ENCODE results near the gene AFF3. TPM values are rescaled to one million over a fixed set of nuclear protein-coding genes. Genes with fewer than 3 reads are reported as not detected.

Gene AFF3
- total and polyA plus RNA-seq, 5 donors, result 4.0 to 22.0 (median 17.8) TPM

DNA sequence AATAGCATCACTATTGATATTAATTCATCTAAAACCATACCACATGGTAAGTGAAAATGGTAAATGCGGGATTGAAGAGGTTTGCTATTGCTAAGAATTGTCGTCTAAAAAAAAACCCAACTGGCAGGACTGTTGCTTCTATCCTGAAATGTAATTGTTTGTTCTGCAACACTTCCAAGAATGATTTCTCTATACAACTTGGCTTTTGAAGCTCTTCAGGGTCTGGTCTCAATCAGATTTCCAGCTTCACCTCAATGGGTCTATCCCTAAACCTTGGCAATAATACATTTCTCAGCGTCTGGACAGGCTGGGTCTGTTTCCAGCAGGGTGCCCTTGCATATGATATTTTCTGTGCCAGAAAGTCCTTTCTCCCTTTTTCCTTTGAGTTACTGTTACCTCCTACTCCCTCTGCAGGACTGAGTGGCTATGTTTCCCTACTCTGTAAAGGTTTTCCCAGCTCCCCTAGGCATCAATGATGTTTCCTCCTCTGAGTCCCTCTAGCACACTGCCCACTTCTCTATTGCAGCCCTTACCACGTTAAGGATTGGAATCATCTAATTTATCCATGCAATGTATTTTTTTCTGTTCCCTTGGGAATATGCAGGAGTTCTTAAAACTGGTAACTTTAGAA lies 534.4 kb downstream of the AFF3 start:
- Histone ChIP-seq H3K27ac (ENCODE audit: low read length) (no peak overlapping the region), H3K4me3 (ENCODE audit: low read length) (no peak overlapping the region), H3K9me3 (ENCODE audit: control insufficient read depth, low read length) (no peaks in the 10 kb centered on the region), H3K4me1 (ENCODE audit: control insufficient read depth, insufficient read depth, low read length) (peaks cover under 1% of the 10 kb centered on the region), H3K27me3 (ENCODE audit: control insufficient read depth, insufficient read depth) (no peaks in the 10 kb centered on the region)
- WGBS, result 33% methylated on average over 4 of the region's 4 CpGs
- peak; percentile 40 to 42 for ATAC-seq
- DNase-seq, result no peak
- intact Hi-C loops (cut with DNase I), result loop anchor here in 1 of 4 donors (10.0 kb wide), 1 partner anchor 47 kb away; no protein-coding TSS in a partner anchor

DNA sequence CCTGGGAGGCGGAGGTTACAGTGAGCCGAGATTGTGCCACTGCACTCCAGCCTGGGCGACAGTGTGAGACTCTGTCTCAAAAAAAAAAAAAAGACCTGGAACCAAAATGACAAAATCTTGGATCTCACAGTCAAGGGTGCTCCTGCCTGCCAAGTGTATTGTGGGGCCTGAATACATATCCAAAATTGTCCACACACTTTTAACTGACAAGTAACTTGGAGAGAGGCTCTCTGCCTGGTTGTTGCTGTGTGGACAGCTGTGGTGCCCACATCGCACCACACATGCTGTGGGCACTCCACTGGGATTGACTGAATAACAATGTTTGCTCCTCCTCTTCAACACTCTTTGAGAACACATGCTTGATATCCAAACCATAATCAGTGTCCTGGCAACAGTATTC lies 534.9 kb downstream of the AFF3 start:
- H3K27ac ChIP-seq (ENCODE audit: low read length), result peak overlapping the region; percentile 55
- peak; percentile 86 to 93 for ATAC-seq
- no peak overlapping the region for H3K4me3 ChIP-seq (ENCODE audit: low read length)
- no peaks in the 10 kb centered on the region for H3K9me3 ChIP-seq (ENCODE audit: control insufficient read depth, low read length)
- no peaks in the 10 kb centered on the region for H3K27me3 ChIP-seq (ENCODE audit: control insufficient read depth, insufficient read depth)
- WGBS, result 44% methylated on average over 4 of the region's 4 CpGs
- DNase-seq, result peak in 1 of 3 donors; percentile 68
- H3K4me1 ChIP-seq (ENCODE audit: control insufficient read depth, insufficient read depth, low read length), result peaks cover 5% of the 10 kb centered on the region
- intact Hi-C loops (cut with DNase I), result loop anchor here in 1 of 4 donors (10.0 kb wide), 1 partner anchor 47 kb away; no protein-coding TSS in a partner anchor

GRCh38 chr2:99605036-99605435 lies 537.4 kb downstream of the AFF3 start:
- peaks cover 5% of the 10 kb centered on the region for H3K4me1 ChIP-seq (ENCODE audit: control insufficient read depth, insufficient read depth, low read length)
- H3K9me3 ChIP-seq (ENCODE audit: control insufficient read depth, low read length), result no peaks in the 10 kb centered on the region
- intact Hi-C loops (cut with DNase I), result loop anchor here in 1 of 4 donors (10.0 kb wide), 1 partner anchor 50 kb away; no protein-coding TSS in a partner anchor
- no peak overlapping the region for H3K4me3 ChIP-seq (ENCODE audit: low read length)
- no peak overlapping the region for H3K27ac ChIP-seq (ENCODE audit: low read length)
- 77% methylated on average over 7 of the region's 7 CpGs for WGBS
- DNase-seq (no peak), ATAC-seq (no peak)
- no peaks in the 10 kb centered on the region for H3K27me3 ChIP-seq (ENCODE audit: control insufficient read depth, insufficient read depth)

DNA sequence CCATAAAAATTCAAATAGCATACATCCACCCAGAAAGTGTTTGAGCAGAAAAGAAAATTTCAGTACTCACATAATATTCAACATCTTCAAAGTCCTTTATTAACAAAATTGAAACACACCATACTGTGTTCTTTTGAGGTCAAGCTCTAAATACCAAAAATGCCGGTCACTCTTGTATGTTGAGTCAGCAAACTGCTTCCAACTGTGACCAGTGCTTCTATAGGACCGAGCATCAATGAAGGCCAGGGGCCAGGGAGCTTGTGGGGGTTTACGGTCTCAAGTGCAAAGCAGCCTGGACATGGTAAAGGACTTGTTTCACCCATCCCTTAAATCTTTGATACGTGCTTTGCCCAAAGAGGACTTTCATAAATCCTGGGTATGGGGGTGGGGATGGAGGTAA lies 539.9 kb downstream of the AFF3 start:
- no peaks in the 10 kb centered on the region for H3K27me3 ChIP-seq (ENCODE audit: control insufficient read depth, insufficient read depth)

DNA sequence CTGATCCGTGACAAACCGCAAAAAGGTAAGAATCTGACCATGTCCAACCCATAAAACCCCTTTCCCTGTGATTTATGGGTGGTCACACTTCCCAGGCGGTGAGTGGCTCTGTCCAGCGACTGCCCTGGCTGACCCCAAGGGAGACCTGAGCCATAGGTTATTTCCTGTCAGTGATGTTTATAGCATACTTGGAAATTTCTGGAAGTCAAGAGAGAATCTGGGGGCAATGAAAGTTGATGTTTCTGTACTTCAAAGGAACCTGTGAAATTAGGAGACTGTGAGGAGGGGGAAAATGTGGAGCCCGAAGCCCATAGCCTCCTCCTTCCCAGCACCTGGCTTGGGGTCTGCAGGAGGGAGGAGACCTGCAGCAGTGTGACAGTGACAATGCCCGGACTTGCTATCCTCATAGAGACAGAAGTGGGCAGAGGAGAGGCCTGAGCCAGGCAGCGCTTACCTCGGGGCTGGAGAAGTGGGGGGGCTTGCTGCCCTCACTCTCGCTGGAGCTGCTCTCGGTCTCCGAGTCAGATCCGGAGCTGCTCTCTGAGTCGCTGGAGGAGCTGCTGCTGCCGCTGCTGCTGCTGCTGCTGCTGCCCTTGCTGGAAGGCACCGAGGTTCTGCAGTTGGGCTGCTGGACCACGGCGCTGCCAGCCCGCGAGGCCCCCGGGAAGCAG lies 541.3 kb downstream of the AFF3 start:
- WGBS, result 50% methylated on average over 20 of the region's 20 CpGs
- Histone ChIP-seq H3K4me3 (ENCODE audit: low read length) (no peak overlapping the region), H3K4me1 (ENCODE audit: control insufficient read depth, insufficient read depth, low read length) (peaks cover 5% of the 10 kb centered on the region), H3K27me3 (ENCODE audit: control insufficient read depth, insufficient read depth) (no peaks in the 10 kb centered on the region), H3K27ac (ENCODE audit: low read length) (no peak overlapping the region), H3K9me3 (ENCODE audit: control insufficient read depth, low read length) (no peaks in the 10 kb centered on the region)
- intact Hi-C loops (cut with DNase I), result loop anchor here in 1 of 4 donors (10.0 kb wide), 1 partner anchor 54 kb away; no protein-coding TSS in a partner anchor
- ATAC-seq (peak; percentile 39 to 52), DNase-seq (peak in 1 of 3 donors; percentile 58)

More for the DNA sequence above, 539.9 kb downstream of the AFF3 start:
- DNase-seq, result no peak
- H3K9me3 ChIP-seq (ENCODE audit: control insufficient read depth, low read length), result no peaks in the 10 kb centered on the region
- no peak overlapping the region for H3K4me3 ChIP-seq (ENCODE audit: low read length)
- WGBS, result 75% methylated on average over 4 of the region's 4 CpGs
- no peak for ATAC-seq
- peaks cover 5% of the 10 kb centered on the region for H3K4me1 ChIP-seq (ENCODE audit: control insufficient read depth, insufficient read depth, low read length)
- intact Hi-C loops (cut with DNase I), result loop anchor here in 1 of 4 donors (10.0 kb wide), 1 partner anchor 52 kb away; no protein-coding TSS in a partner anchor
- H3K27ac ChIP-seq (ENCODE audit: low read length), result no peak overlapping the region

- DNase-seq, result no peak
- no peaks in the 10 kb centered on the region for H3K9me3 ChIP-seq (ENCODE audit: control insufficient read depth, low read length)
- intact Hi-C loops (cut with DNase I), result no loop called here
- WGBS, result 90% methylated on average over 9 of the region's 9 CpGs
- no peak for ATAC-seq
- H3K27ac ChIP-seq (ENCODE audit: low read length), result no peak overlapping the region
- no peak overlapping the region for H3K4me3 ChIP-seq (ENCODE audit: low read length)
- no peaks in the 10 kb centered on the region for H3K27me3 ChIP-seq (ENCODE audit: control insufficient read depth, insufficient read depth)
- H3K4me1 ChIP-seq (ENCODE audit: control insufficient read depth, insufficient read depth, low read length), result peaks cover 5% of the 10 kb centered on the region
These were observed 543.9 kb downstream of the AFF3 start for GRCh38 chr2:99598441-99598840.

DNA sequence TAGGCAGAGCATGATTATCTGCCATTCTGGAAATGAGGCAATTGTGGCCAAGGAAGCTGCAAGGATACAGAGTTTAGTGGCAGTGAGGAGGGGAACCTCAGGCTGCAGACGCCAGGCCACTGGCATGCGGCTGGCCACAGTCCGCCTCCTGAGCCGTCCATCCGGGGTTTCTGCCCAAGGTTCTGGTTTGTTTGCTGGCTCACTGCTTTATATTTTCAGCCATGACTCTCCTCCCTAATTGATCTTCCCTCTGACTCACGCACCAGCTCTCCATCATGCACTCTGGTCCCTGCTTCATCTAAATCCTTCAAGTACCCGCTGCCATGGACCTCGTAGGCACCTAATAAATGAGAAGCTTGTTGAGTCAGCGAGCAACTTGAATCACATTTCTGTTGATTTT lies 544.8 kb downstream of the AFF3 start:
- intact Hi-C loops (cut with DNase I), result no loop called here
- H3K9me3 ChIP-seq (ENCODE audit: control insufficient read depth, low read length), result no peaks in the 10 kb centered on the region
- H3K27me3 ChIP-seq (ENCODE audit: control insufficient read depth, insufficient read depth), result no peaks in the 10 kb centered on the region
- WGBS, result 91% methylated on average over 9 of the region's 9 CpGs
- H3K27ac ChIP-seq (ENCODE audit: low read length), result no peak overlapping the region
- ATAC-seq (no peak), DNase-seq (no peak)
- H3K4me3 ChIP-seq (ENCODE audit: low read length), result no peak overlapping the region
- peaks cover 2% of the 10 kb centered on the region for H3K4me1 ChIP-seq (ENCODE audit: control insufficient read depth, insufficient read depth, low read length)

DNA sequence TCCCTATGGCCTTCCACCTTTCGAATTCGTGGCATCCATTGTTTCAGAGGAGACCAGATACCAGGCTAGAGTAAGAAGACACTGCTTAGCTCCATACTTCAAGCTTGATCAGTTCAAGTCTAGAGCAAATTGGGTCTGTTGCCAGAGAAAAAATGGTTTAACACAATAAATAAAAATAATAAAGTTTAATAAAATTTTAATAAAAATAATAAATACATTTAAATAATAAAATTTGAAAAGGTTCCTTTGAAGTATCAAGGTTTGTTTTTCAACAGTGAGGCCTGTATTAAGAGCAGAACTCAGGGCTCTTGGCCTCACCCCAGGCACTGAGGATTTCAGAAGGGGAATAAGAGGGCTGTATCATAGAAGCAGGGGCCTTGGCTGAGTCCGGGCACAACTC lies 547.0 kb downstream of the AFF3 start:
- Histone ChIP-seq H3K27ac (ENCODE audit: low read length) (no peak overlapping the region), H3K27me3 (ENCODE audit: control insufficient read depth, insufficient read depth) (no peaks in the 10 kb centered on the region), H3K9me3 (ENCODE audit: control insufficient read depth, low read length) (no peaks in the 10 kb centered on the region), H3K4me1 (ENCODE audit: control insufficient read depth, insufficient read depth, low read length) (no peaks in the 10 kb centered on the region), H3K4me3 (ENCODE audit: low read length) (no peak overlapping the region)
- DNase-seq (no peak), ATAC-seq (no peak)
- intact Hi-C loops (cut with DNase I), result no loop called here
- WGBS, result 87% methylated on average over 3 of the region's 3 CpGs

- no peak overlapping the region for H3K27ac ChIP-seq (ENCODE audit: low read length)
- 86% methylated on average over 54 of the region's 54 CpGs for WGBS
- H3K9me3 ChIP-seq (ENCODE audit: control insufficient read depth, low read length), result no peaks in the 10 kb centered on the region
- DNase-seq, result peak in 1 of 3 donors; percentile 67
- no peaks in the 10 kb centered on the region for H3K4me1 ChIP-seq (ENCODE audit: control insufficient read depth, insufficient read depth, low read length)
- H3K27me3 ChIP-seq (ENCODE audit: control insufficient read depth, insufficient read depth), result no peaks in the 10 kb centered on the region
- peak in 1 of 2 donors; percentile 29 for ATAC-seq
- no peak overlapping the region for H3K4me3 ChIP-seq (ENCODE audit: low read length)
- intact Hi-C loops (cut with DNase I), result no loop called here
These were observed 548.5 kb downstream of the AFF3 start for GRCh38 chr2:99593692-99594427.

DNA sequence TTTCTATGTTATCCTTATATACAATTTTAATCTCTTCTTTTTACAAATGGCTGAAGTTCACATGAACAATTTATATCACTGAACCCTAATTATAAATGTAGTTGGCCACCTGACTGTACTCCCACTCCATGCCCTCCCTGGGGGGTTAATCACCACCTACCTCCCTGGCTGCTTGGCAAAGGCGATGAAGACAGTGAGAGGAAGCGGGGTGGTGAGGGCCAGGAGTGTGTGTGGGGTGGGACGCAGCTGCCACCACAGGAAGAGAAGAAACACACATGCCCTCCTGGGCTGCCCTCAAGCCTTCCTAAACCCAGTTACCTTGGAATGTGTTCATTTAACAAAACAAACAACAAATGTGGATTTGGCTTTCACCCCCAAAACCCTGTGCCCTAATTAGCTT lies 565.6 kb downstream of the AFF3 start:
- ATAC-seq (no peak), DNase-seq (no peak)
- 76% methylated on average over 3 of the region's 3 CpGs for WGBS
- H3K27ac ChIP-seq (ENCODE audit: low read length), result no peak overlapping the region
- H3K9me3 ChIP-seq (ENCODE audit: control insufficient read depth, low read length), result no peaks in the 10 kb centered on the region
- intact Hi-C loops (cut with DNase I), result loop anchor here in 1 of 4 donors (10.0 kb wide), 1 partner anchor 238 kb away; no protein-coding TSS in a partner anchor
- no peaks in the 10 kb centered on the region for H3K27me3 ChIP-seq (ENCODE audit: control insufficient read depth, insufficient read depth)
- no peak overlapping the region for H3K4me3 ChIP-seq (ENCODE audit: low read length)
- H3K4me1 ChIP-seq (ENCODE audit: control insufficient read depth, insufficient read depth, low read length), result no peaks in the 10 kb centered on the region

Data from right cardiac atrium (tissue), 5 donors.